Measurements from ENCODE around the gene PANK1. TPM values are rescaled to one million over a fixed set of nuclear protein-coding genes. Genes with fewer than 3 reads are reported as not detected.

The PANK1 gene
- total and polyA plus RNA-seq, 2 of the 8 experiments (the other 6 are each of a cell fraction or from before 2014, with no cell fraction given): 18.5 to 40.4 TPM

- ChIA-PET POLR2A (ENCODE audit: partially characterized antibody) (interaction anchor here (0.6 to 1.4 kb wide), 7 partner anchors 8 to 48 kb away, joined by 3 to 4 read pairs (median 3); no protein-coding TSS in a partner anchor), CTCF (ENCODE audit: partially characterized antibody) (interaction anchor here (1.0 kb wide), 1 partner anchor 21 kb away, joined by 3 read pairs; no protein-coding TSS in a partner anchor)
- DNase-seq (ENCODE audit: low read depth in 1 of 2, low spot score in 2 of 2) (no peak), FAIRE-seq (peak; percentile 63)
- Histone ChIP-seq H3K27me3 (replicated peaks in 1 of 4; ENCODE audit: control insufficient read depth in 3 of 4, extremely low read depth in 1 of 4, insufficient read depth in 3 of 4, low read length in 3 of 4) (no peaks in the 10 kb centered on the region), H3K4me2 (ENCODE audit: insufficient read depth in 1 of 2, low read depth in 2 of 2, low read length in 2 of 2) (no peak overlapping the region), H2BK15ac (ENCODE audit: low read length) (no peak overlapping the region), H2BK5ac (ENCODE audit: low read depth, low read length) (no peak overlapping the region), H3K79me1 (ENCODE audit: low read depth, low read length) (no peaks in the 10 kb centered on the region), H3K79me2 (ENCODE audit: control insufficient read depth in 1 of 2, insufficient read depth in 2 of 2, low read length in 2 of 2) (no peaks in the 10 kb centered on the region), H2BK12ac (ENCODE audit: low read depth, low read length) (no peak overlapping the region), H2AK5ac (ENCODE audit: low read depth, low read length) (no peak overlapping the region), H3K23me2 (ENCODE audit: low read depth, low read length) (no peaks in the 10 kb centered on the region), H3K9ac (replicated peaks in 1 of 4; ENCODE audit: extremely low read depth in 1 of 4, low read depth in 3 of 4, low read length in 3 of 4) (no peak overlapping the region), H3K4me3 (ENCODE audit: extremely low read depth in 1 of 4, insufficient read depth in 2 of 4, low read depth in 3 of 4, low read length in 4 of 4) (no peak overlapping the region), H3K23ac (ENCODE audit: insufficient read length) (no peak overlapping the region), H3K4ac (replicated peaks; ENCODE audit: insufficient read length, low read depth, low read length) (no peak overlapping the region), H3K14ac (ENCODE audit: insufficient read length) (no peak overlapping the region), H2BK20ac (ENCODE audit: low read length) (no peak overlapping the region), H4K8ac (ENCODE audit: extremely low read depth, insufficient read depth, low read length) (no peak overlapping the region), H2AFZ (ENCODE audit: low read length) (no peak overlapping the region), H4K91ac (replicated peaks; ENCODE audit: insufficient read length, low read length) (no peak overlapping the region), H4K20me1 (replicated peaks in 1 of 2; ENCODE audit: control insufficient read depth in 1 of 2, insufficient read depth in 2 of 2, low read length in 2 of 2) (no peaks in the 10 kb centered on the region), H2BK120ac (replicated peaks; ENCODE audit: low read depth, low read length) (no peak overlapping the region), H3K18ac (ENCODE audit: extremely low read depth, low read length) (no peak overlapping the region), H3K27ac (ENCODE audit: low read depth, low read length) (no peak overlapping the region), H4K5ac (ENCODE audit: insufficient read length, low read depth, low read length) (no peak overlapping the region), H3K56ac (replicated peaks; ENCODE audit: insufficient read length, low read depth, low read length) (no peak overlapping the region), H3K36me3 (ENCODE audit: control insufficient read depth in 2 of 4, insufficient read depth in 4 of 4, low read length in 3 of 4) (peaks cover 0 to 4% (median 2%) of the 10 kb centered on the region in 4 experiments; a peak in 2 of 8 replicates), H3K4me1 (replicated peaks in 1 of 4; ENCODE audit: control insufficient read depth in 3 of 4, insufficient read depth in 4 of 4, low read length in 3 of 4) (peaks cover 0 to 2% (median 2%) of the 10 kb centered on the region in 4 experiments; a peak in 5 of 7 replicates), H3K9me3 (ENCODE audit: insufficient read depth in 2 of 2, low read depth in 1 of 2, low read length in 1 of 2) (peaks cover 13 to 16% of the 10 kb centered on the region in 2 experiments; a peak in 1 of 4 replicates)
- 54% methylated on average over 5 of the region's 5 CpGs; no CpG with 5 or more reads in 1 of the 2 experiments for WGBS, 2 experiments (ENCODE audit: extremely low coverage in 1 of 2, insufficient coverage in 1 of 2, insufficient read length in 1 of 2, insufficient replicate concordance in 2 of 2, low coverage in 1 of 2, low lambda C conversion rate in 2 of 2, missing lambda C conversion rate in 1 of 2)
- TF ChIP-seq ATF2 (IDR thresholded peaks at IDR 0.05; ENCODE audit: low read length) (no peak; the same call in 1 of the 2 replicates), BCL11A (IDR thresholded peaks at IDR 0.05; ENCODE audit: low read depth in 2 of 2, low read length in 2 of 2) (no peak)
Observed at GRCh38 chr10:89651205-89651915, 6.3 kb upstream of the PANK1 start.

All from H1 (cell line).